NCI-H748 (cell line): ENCODE measurements around the gene DUSP6.
A peak's percentile ranks its signal among the peaks of the same experiment; 100 is the strongest.
"Not testable (repeated sequence)": the region's sequence is repeated elsewhere in the genome, so short reads cannot be mapped to it uniquely, and the experiment has no call there.

Experiments
- DNase-seq: peaks from one replicate; lab custom pipeline; 2025; ENCODE audit not compliant: unreplicated experiment; lab: John Stamatoyannopoulos, UW

DUSP6 gene

GRCh38 chr12:89353188-89353822, 1.0 kb upstream of the DUSP6 start:
- DNase-seq, result peak; percentile 89

- no peak for DNase-seq
These were observed 134 bp downstream of the DUSP6 start for GRCh38 chr12:89352242-89352491.

- peak; percentile 89 for DNase-seq
These were observed 636 bp downstream of the DUSP6 start for GRCh38 chr12:89351489-89352241.

GRCh38 chr12:89350630-89351488, 1.4 kb downstream of the DUSP6 start:
- DNase-seq, result peak; percentile 46

GRCh38 chr12:89350260-89350629, 2.1 kb downstream of the DUSP6 start:
- peak; percentile 40 for DNase-seq

- peak; percentile 69 for DNase-seq
These were observed 2.5 kb downstream of the DUSP6 start for GRCh38 chr12:89349814-89350213.

GRCh38 chr12:89348894-89349699, 3.2 kb downstream of the DUSP6 start:
- DNase-seq, result peak; percentile 26

- no peak for DNase-seq
These were observed 4.9 kb downstream of the DUSP6 start for GRCh38 chr12:89347325-89347829.

- DNase-seq, result peak; percentile 85
These were observed 5.5 kb downstream of the DUSP6 start for GRCh38 chr12:89346741-89347324.

- DNase-seq, result peak; percentile 99
These were observed 6.2 kb downstream of the DUSP6 start for GRCh38 chr12:89345830-89346740.

- no peak for DNase-seq
These were observed 6.9 kb downstream of the DUSP6 start for GRCh38 chr12:89345376-89345775.

- no peak for DNase-seq
These were observed 7.5 kb downstream of the DUSP6 start for GRCh38 chr12:89344862-89345202.

GRCh38 chr12:89344043-89344861, 8.0 kb downstream of the DUSP6 start:
- DNase-seq, result no peak

- no peak for DNase-seq
These were observed 9.2 kb downstream of the DUSP6 start for GRCh38 chr12:89343127-89343526.

- no peak for DNase-seq
These were observed 11.4 kb downstream of the DUSP6 start for GRCh38 chr12:89340861-89341260.

- DNase-seq, result no peak
These were observed 12.8 kb downstream of the DUSP6 start for GRCh38 chr12:89339526-89339925.

GRCh38 chr12:89337136-89337535, 15.2 kb downstream of the DUSP6 start:
- not testable (repeated sequence) for DNase-seq

GRCh38 chr12:89335452-89336244, 16.7 kb downstream of the DUSP6 start:
- DNase-seq, result no peak
